Measurements from ENCODE around the gene LETMD1. TPM values are rescaled to one million over a fixed set of nuclear protein-coding genes. Genes with fewer than 3 reads are reported as not detected.

LETMD1 gene
- 15.1 and 15.3 TPM in 2 replicates for total RNA-seq

GRCh38 chr12:51047655-51048540 is at the start of gene LETMD1:
Gene LETMD1 (plus strand): TSS chr12:51048327. CDS start chr12:51048357, 30 bp downstream.

GRCh38 chr12:51025836-51026638 is 22.1 kb upstream of the LETMD1 start, which contains the start of gene SLC11A2:
Gene SLC11A2 (minus strand): TSS chr12:51026384. CDS start chr12:51010728, 15,656 bp downstream.

GRCh38 chr12:51083126-51083833 is 35.2 kb downstream of the LETMD1 start, which contains the start of gene CSRNP2:
Gene CSRNP2 (minus strand): TSS chr12:51083596. CDS start chr12:51076561, 7,035 bp downstream.

Other genes starting within 250 kb of the LETMD1 start
- gene TMPRSS12, start 205.4 kb upstream of the LETMD1 start, total RNA-seq: not detected in 2 replicates
- gene HIGD1C, start 95.8 kb upstream of the LETMD1 start, total RNA-seq: not detected in 2 replicates
- gene SLC11A2, start 21.9 kb upstream of the LETMD1 start, total RNA-seq: 20.5 and 23.7 TPM in 2 replicates
- gene CSRNP2, start 35.3 kb downstream of the LETMD1 start, total RNA-seq: 15.0 and 19.2 TPM in 2 replicates
- 8.3 and 9.5 TPM in 2 replicates for gene TFCP2, start 124.8 kb downstream of the LETMD1 start, total RNA-seq
- gene POU6F1, start 169.7 kb downstream of the LETMD1 start, total RNA-seq: 1.5 and 1.9 TPM in 2 replicates
- 210 and 217 TPM in 2 replicates for gene DAZAP2, start 190.5 kb downstream of the LETMD1 start, total RNA-seq
- gene SMAGP, start 222.1 kb downstream of the LETMD1 start, total RNA-seq: 36.0 and 40.8 TPM in 2 replicates